EH (cell line): ENCODE measurements around the gene TFAP2E.

Experiments
- DNase-seq: peaks from one replicate; pipeline ENCODE4 v3.0.0-alpha.2; 2015; ENCODE audit warnings: low read depth

TFAP2E gene

DNA sequence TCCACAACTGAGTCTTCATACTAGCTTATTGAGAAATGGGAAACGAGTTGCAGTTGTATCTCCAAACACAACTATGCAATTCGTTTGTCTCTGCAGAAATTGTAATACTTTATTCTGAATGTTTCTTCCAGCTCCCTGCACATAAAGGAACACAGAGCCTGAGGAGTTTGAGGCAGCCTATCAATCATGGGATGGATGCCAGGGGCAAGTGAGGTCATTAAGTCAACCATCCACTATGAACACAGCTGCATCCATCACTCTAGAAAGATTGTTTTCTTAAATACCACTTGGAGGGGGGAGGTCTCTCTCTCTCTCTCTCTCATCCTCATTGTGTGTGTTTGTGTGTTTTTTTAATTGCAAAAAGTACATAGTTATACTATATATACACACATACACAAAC, 71.1 kb downstream of the TFAP2E start:
- DNase-seq, result no peak
